ENCODE measurements around the gene FBXO28.

GRCh38 chr1:224096773-224097172 lies 17.1 kb upstream of the FBXO28 start:
- TF ChIP-seq EZH2 (IDR thresholded peaks at IDR 0.05) (no peak), POLR2AphosphoS5 (IDR thresholded peaks at IDR 0.05; ENCODE audit: borderline replicate concordance, low read depth, low read length) (no peak), FOXP2 (optimal IDR thresholded peaks at IDR 0.05; ENCODE audit: control extremely low read depth, extremely low read length, insufficient read depth) (no peak)

Data from SK-N-MC (cell line).